Sigmoid colon (tissue), 4 donors: ENCODE results near the gene P3R3URF.

ENCODE experiments used
- EP300 ChIP-seq, 4 donors: sonication (generic); formaldehyde crosslinking; IDR thresholded peaks; one replicate each; pipeline ENCODE4 v1.6.1; 2017; ENCODE audit warnings: antibody characterized with exemption in 4 of 4
- POLR2A ChIP-seq, 2 donors: fragments of 450-650 bp; IDR thresholded peaks; one replicate each; pipeline ENCODE4 v1.6.1; 2016; ENCODE audit warnings: antibody characterized with exemption in 2 of 2, mild to moderate bottlenecking in 2 of 2, moderate library complexity in 2 of 2
- TF ChIP-seq, protein P1 (sequence below), 4 experiments: fragments of 450-650 bp in 3 of 4; fragments of 200-600 bp in 1 of 4; IDR thresholded peaks; one replicate each; pipeline ENCODE4 v1.5.1; 2016 to 2019; ENCODE audit warnings: antibody characterized with exemption in 4 of 4, mild to moderate bottlenecking in 3 of 4, moderate library complexity in 2 of 4

DNA sequence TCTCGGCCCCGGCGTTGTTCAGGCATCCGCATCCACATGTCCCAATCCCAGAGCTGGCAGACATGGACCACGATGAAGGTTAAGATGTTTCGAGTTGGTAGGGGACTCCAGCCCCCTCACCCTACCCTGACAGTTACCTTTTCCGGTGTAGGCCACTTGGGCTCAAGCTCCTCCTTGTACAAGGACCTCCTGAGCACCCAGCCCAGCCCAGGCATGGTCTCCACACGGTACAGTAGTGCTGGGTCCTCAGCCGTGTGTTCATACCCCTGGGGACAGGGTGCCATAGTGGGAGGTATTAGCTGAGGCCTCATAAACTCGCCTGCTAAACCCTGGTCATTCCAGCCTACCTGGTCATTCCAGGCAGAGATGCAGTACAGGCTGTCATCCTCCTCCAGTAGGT is 15.9 kb upstream of the P3R3URF start:
- TF ChIP-seq, protein P1, sequence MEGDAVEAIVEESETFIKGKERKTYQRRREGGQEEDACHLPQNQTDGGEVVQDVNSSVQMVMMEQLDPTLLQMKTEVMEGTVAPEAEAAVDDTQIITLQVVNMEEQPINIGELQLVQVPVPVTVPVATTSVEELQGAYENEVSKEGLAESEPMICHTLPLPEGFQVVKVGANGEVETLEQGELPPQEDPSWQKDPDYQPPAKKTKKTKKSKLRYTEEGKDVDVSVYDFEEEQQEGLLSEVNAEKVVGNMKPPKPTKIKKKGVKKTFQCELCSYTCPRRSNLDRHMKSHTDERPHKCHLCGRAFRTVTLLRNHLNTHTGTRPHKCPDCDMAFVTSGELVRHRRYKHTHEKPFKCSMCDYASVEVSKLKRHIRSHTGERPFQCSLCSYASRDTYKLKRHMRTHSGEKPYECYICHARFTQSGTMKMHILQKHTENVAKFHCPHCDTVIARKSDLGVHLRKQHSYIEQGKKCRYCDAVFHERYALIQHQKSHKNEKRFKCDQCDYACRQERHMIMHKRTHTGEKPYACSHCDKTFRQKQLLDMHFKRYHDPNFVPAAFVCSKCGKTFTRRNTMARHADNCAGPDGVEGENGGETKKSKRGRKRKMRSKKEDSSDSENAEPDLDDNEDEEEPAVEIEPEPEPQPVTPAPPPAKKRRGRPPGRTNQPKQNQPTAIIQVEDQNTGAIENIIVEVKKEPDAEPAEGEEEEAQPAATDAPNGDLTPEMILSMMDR (IDR thresholded peaks at IDR 0.05), result no peak
- TF ChIP-seq EP300 (IDR thresholded peaks at IDR 0.05) (no peak), POLR2A (IDR thresholded peaks at IDR 0.05) (no peak)
